OCI-LY3 (cell line): ENCODE measurements around the gene ARF4.
"Not testable (repeated sequence)": the region's sequence is repeated elsewhere in the genome, so short reads cannot be mapped to it uniquely, and the experiment has no call there.

Experiments used
- H2AFZ ChIP-seq: fragments of 200-600, 300-600 bp; shearing (Covaris generic); 2 replicates; pipeline ENCODE4 v1.6.0; 2014; ENCODE audit warnings: antibody characterized with exemption, low read depth, low read length
- H3K27ac ChIP-seq: fragments of 200-600, 300-600 bp; sonication (generic); 2 replicates; pipeline ENCODE4 v1.5.1; 2014; ENCODE audit warnings: mild to moderate bottlenecking, low read length, moderate library complexity, mixed read lengths
- H3K27me3 ChIP-seq: fragments of 200-600, 300-600 bp; sonication (generic); 2 replicates; pipeline ENCODE4 v1.6.1; 2014; ENCODE audit warnings: low read depth, low read length, mixed read lengths
- H3K36me3 ChIP-seq: fragments of 200-600, 300-600 bp; sonication (generic); replicated peaks from 2 replicates; pipeline ENCODE3; 2014; ENCODE audit warnings: low read depth, low read length, mixed read lengths
- H3K4me1 ChIP-seq: fragments of 300-600, 200-600 bp; sonication (generic); 2 replicates; pipeline ENCODE4 v1.6.1; 2014; ENCODE audit warnings: low read length, mixed read lengths
- H3K4me2 ChIP-seq: fragments of 200-600, 300-600 bp; sonication (generic); 2 replicates; pipeline ENCODE4 v1.6.1; 2014; ENCODE audit warnings: low read length, mixed read lengths
- H3K4me3 ChIP-seq: fragments of 300-600, 200-600 bp; sonication (generic); 2 replicates; pipeline ENCODE4 v1.5.1; 2014; ENCODE audit warnings: antibody characterized with exemption, mild to moderate bottlenecking, low read length, moderate library complexity
- H3K79me2 ChIP-seq: fragments of 300-600, 200-600 bp; shearing (Covaris generic); 2 replicates; pipeline ENCODE4 v1.6.1; 2014; ENCODE audit warnings: mild to moderate bottlenecking, low read length, mixed read lengths
- H3K9ac ChIP-seq: fragments of 300-600, 200-600 bp; shearing (Covaris generic); 2 replicates; pipeline ENCODE4 v1.6.0; 2014; ENCODE audit warnings: mild to moderate bottlenecking, low read length, moderate library complexity
- H3K9me3 ChIP-seq: fragments of 200-600, 300-600 bp; shearing (Covaris generic); 2 replicates; pipeline ENCODE4 v1.6.1; 2014; ENCODE audit warnings: low read length, mixed read lengths; ENCODE audit not compliant: insufficient read depth
- H4K20me1 ChIP-seq: fragments of 200-600, 300-600 bp; sonication (generic); 2 replicates; pipeline ENCODE4 v1.6.1; 2016; ENCODE audit warnings: low read length, mixed read lengths; ENCODE audit not compliant: insufficient read depth
- CTCF ChIP-seq: fragments of 200-600, 300-600 bp; sonication (generic); IDR thresholded peaks from 2 replicates; pipeline ENCODE4 v1.5.1; 2014; ENCODE audit warnings: antibody characterized with exemption, low read length, low read depth
- EZH2phosphoT487 ChIP-seq: fragments of 200-600 bp; shearing (Covaris generic); IDR thresholded peaks from 2 replicates; pipeline ENCODE4 v1.6.1; 2018; ENCODE audit warnings: antibody characterized with exemption, mixed run types, low read depth

ARF4 gene

GRCh38 chr3:57597127-57597923, at the start of gene ARF4:
TSS of gene ARF4 (minus strand) at chr3:57597344. CDS start at chr3:57597140, 204 bp downstream.
- Histone ChIP-seq H3K27ac (peak within 1 kb of the TSS; percentile 86), H2AFZ (peak within 1 kb of the TSS; percentile 49), H3K9me3 (no peaks in the 10 kb centered on the region), H3K4me1 (peaks cover 21% of the 10 kb centered on the region), H3K4me2 (peak within 1 kb of the TSS; percentile 88), H3K27me3 (no peaks in the 10 kb centered on the region), H3K36me3 (peaks cover 26% of the 10 kb centered on the region), H3K79me2 (peaks cover 67% of the 10 kb centered on the region), H3K9ac (peak within 1 kb of the TSS; percentile 94), H3K4me3 (peak within 1 kb of the TSS; percentile 86), H4K20me1 (peaks cover 39% of the 10 kb centered on the region)
- TF ChIP-seq EZH2phosphoT487 (no peak), CTCF (peak; percentile 31)

- H3K4me2 ChIP-seq: no peak overlapping the region
- H3K4me1 ChIP-seq: no peaks in the 10 kb centered on the region
- H3K27me3 ChIP-seq: no peaks in the 10 kb centered on the region
- no peak overlapping the region for H3K9ac ChIP-seq
- no peak overlapping the region for H3K4me3 ChIP-seq
- no peak overlapping the region for H2AFZ ChIP-seq
- H3K27ac ChIP-seq: no peak overlapping the region
- H4K20me1 ChIP-seq: no peaks in the 10 kb centered on the region
- H3K79me2 ChIP-seq: no peaks in the 10 kb centered on the region
- no peaks in the 10 kb centered on the region for H3K9me3 ChIP-seq
- H3K36me3 ChIP-seq: peaks cover 26% of the 10 kb centered on the region
- no peak for TF ChIP-seq EZH2phosphoT487
- peak; percentile 25; the same call in 1 of the 2 replicates for TF ChIP-seq CTCF
Observed at GRCh38 chr3:57646723-57647122, 49.6 kb upstream of the ARF4 start.

GRCh38 chr3:57644740-57645139, 47.6 kb upstream of the ARF4 start:
- Histone ChIP-seq H3K9me3 (no peaks in the 10 kb centered on the region), H3K9ac (no peak overlapping the region), H3K4me2 (no peak overlapping the region), H2AFZ (no peak overlapping the region), H3K27ac (no peak overlapping the region), H3K27me3 (no peaks in the 10 kb centered on the region), H3K4me1 (no peaks in the 10 kb centered on the region), H3K4me3 (no peak overlapping the region), H3K36me3 (peaks cover 20% of the 10 kb centered on the region), H4K20me1 (no peaks in the 10 kb centered on the region), H3K79me2 (no peaks in the 10 kb centered on the region)
- TF ChIP-seq EZH2phosphoT487: no peak
- TF ChIP-seq CTCF: no peak

GRCh38 chr3:57637391-57637790, 40.2 kb upstream of the ARF4 start:
- Histone ChIP-seq H3K4me1 (no peaks in the 10 kb centered on the region), H3K9ac (no peak overlapping the region), H3K79me2 (no peaks in the 10 kb centered on the region), H3K4me3 (no peak overlapping the region), H3K4me2 (no peak overlapping the region), H3K9me3 (no peaks in the 10 kb centered on the region), H2AFZ (no peak overlapping the region), H3K36me3 (peaks cover 41% of the 10 kb centered on the region), H4K20me1 (no peaks in the 10 kb centered on the region), H3K27ac (no peak overlapping the region), H3K27me3 (no peaks in the 10 kb centered on the region)
- TF ChIP-seq CTCF: no peak
- no peak for TF ChIP-seq EZH2phosphoT487

GRCh38 chr3:57634259-57634658, 37.1 kb upstream of the ARF4 start:
- not testable (repeated sequence) for H3K4me1 ChIP-seq, H3K79me2 ChIP-seq, H3K9me3 ChIP-seq, H4K20me1 ChIP-seq, H2AFZ ChIP-seq, H3K4me2 ChIP-seq, H3K9ac ChIP-seq, H3K4me3 ChIP-seq, H3K27ac ChIP-seq, H3K27me3 ChIP-seq
- H3K36me3 ChIP-seq: peaks cover 39% of the 10 kb centered on the region
